Trophoblast cell (in vitro differentiated cells and primary cell): Measurements from ENCODE around the gene OPN5.

Experiments
- DNase-seq, 2 donors: peaks; one replicate each; pipeline ENCODE4 v3.0.0-alpha.2; 2016
- H2AFZ ChIP-seq: 2 replicates; pipeline ENCODE4 v1.6.1; 2013; ENCODE audit warnings: low read length, moderate library complexity, mild to moderate bottlenecking; ENCODE audit not compliant: insufficient read depth, poor library complexity
- H2AK5ac ChIP-seq: 2 replicates; pipeline ENCODE4 v1.6.1; 2013; ENCODE audit warnings: mild to moderate bottlenecking, low read length
- H2BK120ac ChIP-seq: 2 replicates; pipeline ENCODE4 v1.6.1; 2013; ENCODE audit warnings: low read length, mild to moderate bottlenecking, moderate library complexity; ENCODE audit not compliant: insufficient read depth, poor library complexity
- H2BK12ac ChIP-seq: 2 replicates; pipeline ENCODE4 v1.6.1; 2013; ENCODE audit warnings: mild to moderate bottlenecking, low read length, moderate library complexity
- H2BK5ac ChIP-seq: 2 replicates; pipeline ENCODE4 v1.6.1; 2013; ENCODE audit warnings: low read length, low read depth, moderate library complexity, mild to moderate bottlenecking; ENCODE audit not compliant: poor library complexity
- H3K14ac ChIP-seq: 2 replicates; pipeline ENCODE4 v1.6.1; 2013; ENCODE audit warnings: mild to moderate bottlenecking, low read length
- H3K18ac ChIP-seq: 2 replicates; pipeline ENCODE4 v1.6.1; 2013; ENCODE audit warnings: mild to moderate bottlenecking, low read length
- H3K23ac ChIP-seq: 2 replicates; pipeline ENCODE4 v1.6.1; 2013; ENCODE audit warnings: low read length
- H3K27ac ChIP-seq: 2 replicates; pipeline ENCODE4 v1.5.1; 2013; ENCODE audit warnings: low read depth, mild to moderate bottlenecking, inconsistent platforms, low read length, moderate library complexity
- H3K27me3 ChIP-seq: 2 replicates; pipeline ENCODE4 v1.6.1; 2013; ENCODE audit warnings: inconsistent platforms, mild to moderate bottlenecking, low read length, moderate library complexity; ENCODE audit not compliant: insufficient read depth
- H3K36me3 ChIP-seq, 2 experiments: 1 replicate in 1 of 2; 2 replicates in 1 of 2; pipeline ENCODE4 v1.6.1; 2013; ENCODE audit warnings: low read length in 2 of 2, mild to moderate bottlenecking in 2 of 2, moderate library complexity in 1 of 2; ENCODE audit not compliant: insufficient read depth in 2 of 2, control insufficient read depth in 1 of 2
- H3K4ac ChIP-seq: 2 replicates; pipeline ENCODE4 v1.6.1; 2013; ENCODE audit warnings: low read depth, mild to moderate bottlenecking, low read length, moderate library complexity
- H3K4me1 ChIP-seq, 2 experiments: 1 replicate in 1 of 2; 2 replicates in 1 of 2; pipeline ENCODE4 v1.6.1; 2013; ENCODE audit warnings: low read length in 2 of 2, mild to moderate bottlenecking in 2 of 2, moderate library complexity in 1 of 2; ENCODE audit not compliant: insufficient read depth in 2 of 2, control insufficient read depth in 1 of 2
- H3K4me2 ChIP-seq: 2 replicates; pipeline ENCODE4 v1.6.1; 2013; ENCODE audit warnings: inconsistent platforms, mild to moderate bottlenecking, low read length, moderate library complexity
- H3K4me3 ChIP-seq: 2 replicates; pipeline ENCODE4 v1.5.1; 2013; ENCODE audit warnings: mild to moderate bottlenecking, low read depth, low read length, inconsistent platforms
- H3K79me1 ChIP-seq: one replicate; pipeline ENCODE4 v1.6.1; 2013; ENCODE audit warnings: low read length
- H3K79me2 ChIP-seq: 2 replicates; pipeline ENCODE4 v1.6.1; 2013; ENCODE audit warnings: low read length, mild to moderate bottlenecking; ENCODE audit not compliant: control insufficient read depth, insufficient read depth, poor library complexity
- H3K9ac ChIP-seq: 2 replicates; pipeline ENCODE4 v1.6.1; 2013; ENCODE audit warnings: mild to moderate bottlenecking, low read length
- H3K9me3 ChIP-seq: 2 replicates; pipeline ENCODE4 v1.6.1; 2013; ENCODE audit warnings: low read depth, mild to moderate bottlenecking, control low read depth, inconsistent platforms, low read length; ENCODE audit not compliant: insufficient read depth
- H4K12ac ChIP-seq: 2 replicates; pipeline ENCODE4 v1.6.1; 2013; ENCODE audit warnings: low read depth, mild to moderate bottlenecking, low read length, moderate library complexity
- H4K8ac ChIP-seq: 2 replicates; pipeline ENCODE4 v1.6.1; 2013; ENCODE audit warnings: low read depth, mild to moderate bottlenecking, low read length, moderate library complexity
- H4K91ac ChIP-seq: one replicate; pipeline ENCODE4 v1.6.1; 2013; ENCODE audit warnings: low read depth, mild to moderate bottlenecking, low read length, moderate library complexity
- WGBS: extraction: QIAGEN DNeasy Blood & Tissue Kit; methylation state at CpG from one replicate; pipeline ENCODE4 v1.1.7; 2013; ENCODE audit warnings: missing lambda C conversion rate; ENCODE audit not compliant: insufficient read length, insufficient coverage; ENCODE audit errors: extremely low coverage; 5-methylcytosine and 5-hydroxymethylcytosine counted together

The OPN5 gene

GRCh38 chr6:47846752-47847151 is 64.9 kb downstream of the OPN5 start:
- H3K4ac ChIP-seq, result no peak overlapping the region
- H3K27ac ChIP-seq, result no peak overlapping the region
- H2BK5ac ChIP-seq, result no peak overlapping the region
- H4K8ac ChIP-seq, result no peak overlapping the region
- no peak overlapping the region for H2AFZ ChIP-seq
- no peaks in the 10 kb centered on the region for H3K79me2 ChIP-seq
- no peaks in the 10 kb centered on the region for H3K79me1 ChIP-seq
- H3K23ac ChIP-seq, result no peak overlapping the region
- H3K14ac ChIP-seq, result no peak overlapping the region
- H3K4me1 ChIP-seq, result no peaks in the 10 kb centered on the region
- no peak overlapping the region for H3K4me3 ChIP-seq
- no peak overlapping the region for H3K4me2 ChIP-seq
- WGBS, result no CpG with 5 or more reads among the region's 1 CpG
- DNase-seq, result no peak
- no peak overlapping the region for H2AK5ac ChIP-seq
- H3K9me3 ChIP-seq, result no peaks in the 10 kb centered on the region
- no peak overlapping the region for H2BK120ac ChIP-seq
- H4K91ac ChIP-seq, result no peak overlapping the region
- no peak overlapping the region for H4K12ac ChIP-seq
- no peak overlapping the region for H2BK12ac ChIP-seq
- H3K18ac ChIP-seq, result no peak overlapping the region
- no peaks in the 10 kb centered on the region for H3K27me3 ChIP-seq
- no peaks in the 10 kb centered on the region for H3K36me3 ChIP-seq
- H3K9ac ChIP-seq, result no peak overlapping the region

GRCh38 chr6:47851091-47851490 is 69.3 kb downstream of the OPN5 start:
- no peak overlapping the region for H3K23ac ChIP-seq
- no peak overlapping the region for H2AK5ac ChIP-seq
- no peak for DNase-seq
- no peaks in the 10 kb centered on the region for H3K27me3 ChIP-seq
- WGBS, result no CpG with 5 or more reads among the region's 1 CpG
- H3K18ac ChIP-seq, result no peak overlapping the region
- no peaks in the 10 kb centered on the region for H3K79me2 ChIP-seq
- H3K4ac ChIP-seq, result no peak overlapping the region
- H3K4me2 ChIP-seq, result no peak overlapping the region
- no peak overlapping the region for H2BK12ac ChIP-seq
- H4K12ac ChIP-seq, result no peak overlapping the region
- H4K91ac ChIP-seq, result no peak overlapping the region
- H3K14ac ChIP-seq, result no peak overlapping the region
- no peak overlapping the region for H3K9ac ChIP-seq
- no peaks in the 10 kb centered on the region for H3K79me1 ChIP-seq
- no peaks in the 10 kb centered on the region for H3K9me3 ChIP-seq
- no peaks in the 10 kb centered on the region for H3K36me3 ChIP-seq
- H3K27ac ChIP-seq, result no peak overlapping the region
- no peak overlapping the region for H2BK120ac ChIP-seq
- H4K8ac ChIP-seq, result no peak overlapping the region
- no peak overlapping the region for H2BK5ac ChIP-seq
- no peak overlapping the region for H3K4me3 ChIP-seq
- no peaks in the 10 kb centered on the region for H3K4me1 ChIP-seq
- no peak overlapping the region for H2AFZ ChIP-seq

DNA sequence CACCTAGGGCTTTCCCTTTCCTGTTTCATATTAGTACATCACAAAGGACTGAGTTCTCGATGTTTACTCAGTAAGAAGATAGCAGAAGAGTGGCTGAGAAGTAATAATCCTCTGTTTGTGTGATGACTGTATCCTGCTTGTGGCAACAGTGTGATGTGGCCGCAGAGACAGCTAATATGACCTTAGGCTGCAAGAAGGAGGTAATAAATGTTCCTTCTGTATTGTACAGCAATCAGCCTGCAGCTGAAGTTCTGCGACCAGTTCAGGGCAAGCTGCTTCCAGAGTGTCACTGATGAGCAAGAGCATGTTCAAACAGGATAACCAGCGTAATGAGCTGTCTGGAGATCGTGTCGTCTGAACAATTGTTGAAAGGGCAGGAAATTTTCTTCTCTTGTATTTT is 70.9 kb downstream of the OPN5 start:
- no peak overlapping the region for H3K27ac ChIP-seq
- H2BK5ac ChIP-seq, result no peak overlapping the region
- no peak overlapping the region for H3K9ac ChIP-seq
- H3K4me1 ChIP-seq, result no peaks in the 10 kb centered on the region
- H3K4ac ChIP-seq, result no peak overlapping the region
- H3K79me1 ChIP-seq, result no peaks in the 10 kb centered on the region
- no peak overlapping the region for H2BK120ac ChIP-seq
- H3K9me3 ChIP-seq, result no peaks in the 10 kb centered on the region
- no peak overlapping the region for H2AFZ ChIP-seq
- no peak overlapping the region for H3K4me2 ChIP-seq
- H3K4me3 ChIP-seq, result no peak overlapping the region
- no peak overlapping the region for H2AK5ac ChIP-seq
- H4K12ac ChIP-seq, result no peak overlapping the region
- no peak overlapping the region for H3K14ac ChIP-seq
- H3K18ac ChIP-seq, result no peak overlapping the region
- no peak overlapping the region for H4K91ac ChIP-seq
- H3K36me3 ChIP-seq, result no peaks in the 10 kb centered on the region
- H3K23ac ChIP-seq, result no peak overlapping the region
- DNase-seq, result no peak
- H3K27me3 ChIP-seq, result no peaks in the 10 kb centered on the region
- no peaks in the 10 kb centered on the region for H3K79me2 ChIP-seq
- no peak overlapping the region for H4K8ac ChIP-seq
- WGBS, result no CpG with 5 or more reads among the region's 6 CpGs
- no peak overlapping the region for H2BK12ac ChIP-seq

- Histone ChIP-seq H3K9ac (no peak overlapping the region), H3K4me1 (no peaks in the 10 kb centered on the region), H3K4ac (no peak overlapping the region), H3K4me3 (no peak overlapping the region), H2BK12ac (no peak overlapping the region), H3K79me2 (no peaks in the 10 kb centered on the region), H4K12ac (no peak overlapping the region), H3K79me1 (no peaks in the 10 kb centered on the region), H3K9me3 (no peaks in the 10 kb centered on the region), H4K8ac (no peak overlapping the region), H3K23ac (no peak overlapping the region), H3K36me3 (no peaks in the 10 kb centered on the region), H3K27me3 (no peaks in the 10 kb centered on the region), H3K18ac (no peak overlapping the region), H3K27ac (no peak overlapping the region), H4K91ac (no peak overlapping the region), H2BK5ac (no peak overlapping the region), H2AFZ (no peak overlapping the region), H2AK5ac (no peak overlapping the region), H3K14ac (no peak overlapping the region), H3K4me2 (no peak overlapping the region), H2BK120ac (no peak overlapping the region)
- WGBS, result no CpG with 5 or more reads among the region's 3 CpGs
- DNase-seq, result no peak
Observed at GRCh38 chr6:47853766-47854165, 71.9 kb downstream of the OPN5 start.
